HG02571 (cell line): ENCODE measurements around the gene FAF1.
"Not testable (repeated sequence)": the region's sequence is repeated elsewhere in the genome, so short reads cannot be mapped to it uniquely, and the experiment has no call there.

Experiments used
- ATAC-seq: cut with Tn5 transposase; IDR thresholded peaks from one replicate; pipeline ENCODE4 v1.9.1; 2021; ENCODE audit warnings: mild to moderate bottlenecking, moderate library complexity; ENCODE audit not compliant: unreplicated experiment

The FAF1 gene

GRCh38 chr1:50603274-50604271 is 356.5 kb downstream of the FAF1 start:
- ATAC-seq, result no peak

DNA sequence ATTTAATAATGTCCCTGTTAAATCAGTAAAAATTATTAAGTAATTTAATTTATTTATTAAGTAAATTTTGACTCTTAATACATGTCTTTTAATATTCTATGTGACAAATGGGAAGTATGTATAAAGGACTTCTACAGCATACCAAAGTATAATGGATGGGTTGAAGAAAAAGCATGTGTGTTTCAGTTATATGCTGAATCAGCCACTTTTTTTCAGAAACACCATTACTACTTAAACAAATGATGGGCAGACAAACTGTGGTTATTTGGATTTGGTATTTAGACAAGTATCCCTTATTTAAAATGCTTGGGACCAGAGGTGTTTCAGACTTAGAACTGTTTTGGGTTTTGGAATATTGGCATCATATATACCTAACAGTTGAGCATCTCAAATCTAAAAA is 360.5 kb downstream of the FAF1 start:
- ATAC-seq, result no peak

DNA sequence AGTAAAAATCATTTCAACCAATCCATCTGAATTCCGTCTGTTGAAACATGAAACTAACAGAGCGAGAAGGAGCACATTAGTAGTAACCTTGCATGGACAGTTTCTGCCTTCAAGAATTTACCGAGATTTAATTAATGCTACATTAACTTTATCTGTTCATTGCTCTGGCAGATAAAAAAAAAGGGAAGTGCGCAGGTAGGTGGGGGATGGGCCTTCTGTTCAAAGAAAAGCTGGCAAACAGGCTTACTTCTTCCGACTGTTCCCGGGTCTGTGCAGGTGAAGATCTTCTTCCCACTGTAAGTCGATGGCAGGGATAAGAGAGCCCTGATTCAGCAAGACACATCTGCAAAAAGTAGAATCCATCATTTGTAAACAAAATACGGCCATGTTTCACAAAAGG is 364.2 kb downstream of the FAF1 start:
- ATAC-seq, result no peak

GRCh38 chr1:50593515-50593914 is 366.6 kb downstream of the FAF1 start:
- no peak for ATAC-seq

- no peak for ATAC-seq
Measured at GRCh38 chr1:50591598-50591997, 368.5 kb downstream of the FAF1 start.

DNA sequence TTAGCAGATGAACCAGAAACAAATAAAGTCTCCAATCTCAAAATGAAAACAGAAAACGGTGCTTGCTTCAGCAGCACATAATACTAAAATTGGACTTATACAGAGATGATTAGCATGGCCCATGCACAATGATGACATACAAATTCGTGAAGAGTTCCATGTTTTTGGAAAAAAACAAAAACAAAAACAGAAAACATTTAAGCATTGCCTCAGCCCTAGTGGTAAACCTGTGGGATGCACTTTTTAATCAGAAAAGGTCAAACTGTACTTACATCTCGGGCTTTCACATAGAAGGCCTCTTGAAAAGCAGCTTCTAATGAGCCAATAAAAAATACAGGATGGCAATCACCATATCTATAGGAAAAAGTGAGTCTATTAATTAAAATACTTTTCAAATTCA is 377.7 kb downstream of the FAF1 start:
- ATAC-seq, result no peak

DNA sequence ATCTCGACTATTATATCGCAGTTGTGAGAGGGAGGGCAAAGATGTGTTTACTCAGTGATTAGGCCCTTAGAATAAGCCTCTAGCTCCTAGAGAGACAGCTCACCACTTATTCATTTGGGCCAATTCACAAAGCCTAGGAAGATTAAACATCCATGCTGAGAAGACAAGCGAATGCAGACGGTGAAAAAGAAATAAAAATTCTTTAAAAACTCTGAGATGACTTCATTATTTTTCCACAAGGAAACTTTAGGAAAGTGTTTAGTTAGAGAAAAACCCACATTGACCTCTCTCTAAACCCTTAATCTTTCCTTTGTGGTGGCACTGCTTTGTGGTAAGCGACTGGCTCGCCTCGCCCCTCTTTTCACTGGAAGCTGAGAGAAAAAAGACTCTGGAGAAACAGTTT is 390.0 kb downstream of the FAF1 start:
- no peak for ATAC-seq

DNA sequence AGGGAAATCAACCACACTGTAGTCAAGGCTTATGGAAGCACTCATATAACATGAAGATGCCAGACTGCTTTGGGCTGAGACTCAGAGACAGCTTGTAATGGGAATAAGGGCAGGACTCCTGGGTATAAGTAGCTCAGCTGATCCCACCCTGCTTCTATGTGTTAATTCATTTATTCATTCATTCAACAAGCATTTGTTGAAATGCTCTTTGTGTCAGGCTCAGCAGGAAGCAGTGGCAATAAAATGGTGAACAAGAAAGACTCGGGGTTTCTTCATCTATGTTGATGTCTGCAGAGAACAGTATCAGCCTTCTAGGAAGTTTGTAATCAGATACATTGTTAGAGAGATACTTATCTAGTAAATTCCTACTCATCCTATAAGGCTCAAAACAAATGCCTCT is 391.3 kb downstream of the FAF1 start:
- no peak for ATAC-seq

DNA sequence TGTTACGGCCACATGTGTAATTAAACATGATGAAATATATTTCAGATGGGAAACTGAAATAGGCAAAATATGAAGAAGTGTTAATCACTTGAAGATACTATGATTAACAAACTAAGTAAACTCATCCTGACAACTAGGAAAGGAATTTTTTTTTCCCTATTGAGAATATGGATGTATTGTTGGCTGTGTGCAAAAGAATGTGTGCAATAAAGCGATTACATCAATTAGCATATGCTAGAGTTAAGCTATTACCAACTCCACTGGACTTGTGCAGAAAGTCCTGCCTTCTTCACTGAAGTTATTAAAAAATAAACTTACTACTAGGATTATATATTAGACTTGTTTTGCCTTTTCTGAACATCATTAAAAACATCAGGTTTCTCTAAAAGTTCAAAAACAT is 393.7 kb downstream of the FAF1 start:
- ATAC-seq, result no peak

- no peak for ATAC-seq
Measured at GRCh38 chr1:50564417-50564816, 395.6 kb downstream of the FAF1 start.

GRCh38 chr1:50562106-50562505 is 398.0 kb downstream of the FAF1 start:
- no peak for ATAC-seq

DNA sequence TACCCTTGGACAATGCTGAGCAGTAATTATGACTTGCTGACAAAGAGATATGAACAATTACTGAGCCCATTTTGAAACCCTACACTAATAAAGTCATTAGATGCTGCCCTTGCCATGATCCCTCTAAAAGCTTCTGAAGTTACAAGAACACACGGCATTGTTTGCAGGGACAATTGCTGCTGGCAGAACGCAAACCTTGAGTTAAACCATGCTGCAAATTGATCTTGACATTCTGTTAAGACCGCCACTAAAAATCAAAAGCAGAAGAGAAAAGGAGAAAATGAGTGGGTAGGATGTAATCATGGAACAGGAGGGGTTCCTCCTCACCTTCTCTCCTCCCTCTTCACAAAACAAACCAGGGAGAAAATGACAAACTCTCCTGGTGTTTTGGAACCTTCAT is 400.6 kb downstream of the FAF1 start:
- ATAC-seq, result no peak

- no peak for ATAC-seq
Measured at GRCh38 chr1:50553921-50554320, 406.1 kb downstream of the FAF1 start.

- no peak for ATAC-seq
Measured at GRCh38 chr1:50548243-50548642, 411.8 kb downstream of the FAF1 start.

DNA sequence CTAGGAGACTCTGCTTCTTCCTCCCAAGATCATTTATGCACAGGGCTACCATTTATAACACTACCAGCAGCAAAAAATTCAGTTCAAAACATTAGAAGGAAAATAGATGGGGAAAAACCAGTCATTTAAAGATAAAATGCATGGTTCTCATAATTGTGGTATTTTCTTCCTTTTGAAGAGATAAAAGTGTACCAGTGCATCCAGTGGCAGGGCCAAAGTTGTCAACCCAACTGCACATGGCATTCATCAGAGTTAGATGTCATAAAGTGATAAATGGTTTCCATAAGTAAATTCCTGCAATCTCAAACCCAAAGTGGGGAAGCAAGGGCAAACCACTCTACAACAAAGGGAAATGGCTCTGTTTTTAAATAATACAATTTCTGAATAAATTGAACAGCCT is 417.7 kb downstream of the FAF1 start:
- no peak for ATAC-seq

DNA sequence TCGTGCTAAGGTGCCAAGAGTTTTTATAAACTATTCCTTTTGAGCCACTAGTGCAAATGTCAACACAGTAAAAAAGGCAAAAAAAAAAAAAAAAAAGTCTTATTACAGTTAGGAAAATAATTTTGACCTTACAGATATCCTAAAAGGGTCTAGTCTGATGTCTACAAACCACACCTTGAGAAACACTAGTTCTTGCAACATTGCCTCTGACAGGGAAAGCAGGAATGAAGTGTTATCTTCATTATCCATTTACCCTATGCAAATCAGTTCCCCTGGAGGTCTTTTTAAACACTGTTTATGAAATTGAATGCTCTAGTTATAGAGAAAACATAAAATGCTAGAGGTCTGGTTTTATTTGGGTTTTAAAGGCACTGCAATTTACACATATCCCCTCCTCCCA is 421.6 kb downstream of the FAF1 start:
- no peak for ATAC-seq

GRCh38 chr1:50531601-50532000 is 428.5 kb downstream of the FAF1 start:
- no peak for ATAC-seq

GRCh38 chr1:50531027-50531426 is 429.0 kb downstream of the FAF1 start:
- no peak for ATAC-seq

DNA sequence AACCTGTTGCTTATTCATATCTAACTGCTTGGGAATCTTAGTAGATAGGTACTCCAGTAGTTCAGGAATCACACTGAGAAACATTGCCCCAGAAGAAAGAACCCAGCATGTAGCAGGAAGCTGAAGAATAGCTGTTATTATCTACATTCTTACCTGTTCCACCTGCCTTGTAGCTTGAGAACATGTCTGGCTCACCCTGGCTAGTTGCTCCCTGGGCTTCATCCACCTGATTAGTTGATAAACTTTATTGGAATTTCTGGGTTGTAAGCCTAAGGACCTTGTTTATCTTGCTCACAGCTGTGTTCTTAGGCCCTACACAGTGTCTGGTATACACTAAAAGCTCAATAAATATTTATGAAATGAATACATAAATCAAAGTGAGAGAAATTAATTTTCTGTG is 430.6 kb downstream of the FAF1 start:
- no peak for ATAC-seq

- not testable (repeated sequence) for ATAC-seq
Measured at GRCh38 chr1:50527987-50528320, 432.1 kb downstream of the FAF1 start.

DNA sequence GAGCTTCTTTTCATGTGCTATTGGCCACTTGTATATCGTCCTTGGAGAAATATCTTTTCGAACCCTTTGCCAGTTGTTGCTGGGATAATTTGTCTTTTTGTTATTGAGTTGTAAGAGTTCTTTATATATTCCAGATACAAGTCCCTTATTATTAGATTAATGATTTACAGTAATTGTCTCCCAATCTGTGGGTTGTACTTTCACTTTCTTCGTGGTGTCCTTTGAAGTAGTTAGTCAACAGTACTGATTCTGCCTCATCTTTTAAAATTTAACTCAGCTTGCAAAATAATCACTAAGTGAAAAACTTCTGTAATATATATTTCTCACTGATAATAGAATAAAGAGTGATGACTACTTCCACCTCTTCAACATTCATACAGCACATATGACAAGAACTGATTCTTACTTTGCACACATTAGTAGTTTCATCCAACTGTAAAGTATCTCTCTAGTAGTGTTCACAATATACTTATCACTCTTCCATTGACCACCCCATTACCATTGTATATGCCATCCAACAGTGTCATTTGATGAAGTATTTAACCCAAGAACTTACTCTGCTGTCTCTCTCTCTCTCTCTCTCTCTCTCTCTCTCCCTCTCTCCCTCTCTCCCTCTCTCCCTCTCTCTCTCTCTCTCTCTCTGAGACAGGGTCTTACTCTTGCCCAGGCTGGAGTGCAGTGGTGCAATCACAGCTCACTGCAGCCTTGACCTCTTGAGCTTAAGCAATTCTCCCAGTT is 432.6 kb downstream of the FAF1 start:
- ATAC-seq, result no peak

DNA sequence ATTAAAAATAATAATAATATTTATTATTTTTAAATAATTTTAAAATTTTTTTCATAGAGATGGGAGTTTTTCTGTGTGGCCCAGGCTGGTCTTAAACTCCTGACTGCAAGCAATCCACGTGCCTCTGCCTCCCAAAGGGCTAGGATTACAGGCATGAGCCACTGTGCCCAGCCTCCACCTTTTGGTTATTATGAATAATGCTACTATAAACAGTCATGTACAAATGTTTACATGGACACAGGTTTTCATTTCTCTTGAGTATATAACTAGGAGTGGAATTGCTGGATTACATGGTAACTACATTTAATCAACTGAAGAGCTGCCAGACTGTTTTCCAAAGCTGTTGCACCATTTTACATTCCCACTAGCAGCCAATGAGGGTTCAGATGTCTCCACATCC is 433.6 kb downstream of the FAF1 start:
- ATAC-seq, result no peak
